Upper lobe of right lung (tissue), 1 donor: Measurements from ENCODE around the gene TGFBR1. TPM values are rescaled to one million over a fixed set of nuclear protein-coding genes. Genes with fewer than 3 reads are reported as not detected.

Experiments used
- ATAC-seq: fragments of 200-7000 bp; cut with Tn5 transposase; one replicate; pipeline ENCODE4 v1.9.1; 2020; ENCODE audit warnings: mild to moderate bottlenecking, moderate library complexity
- DNase-seq: peaks from one replicate; pipeline ENCODE4 v3.0.0-alpha.2; 2020
- H3K27ac ChIP-seq: fragments of 200-600 bp; one replicate; pipeline ENCODE4 v1.8.0; 2022
- H3K27me3 ChIP-seq: fragments of 200-600 bp; one replicate; pipeline ENCODE4 v1.8.0; 2022; ENCODE audit warnings: mild to moderate bottlenecking
- H3K36me3 ChIP-seq: fragments of 200-600 bp; one replicate; pipeline ENCODE4 v1.8.0; 2022
- H3K4me1 ChIP-seq: fragments of 200-600 bp; one replicate; pipeline ENCODE4 v1.8.0; 2022
- H3K4me3 ChIP-seq: fragments of 200-600 bp; one replicate; pipeline ENCODE4 v1.8.0; 2022; ENCODE audit warnings: mild to moderate bottlenecking
- H3K9me3 ChIP-seq: fragments of 200-600 bp; one replicate; pipeline ENCODE4 v1.8.0; 2022
- intact Hi-C: fragments of 100-400 bp; cut with DNase I; formaldehyde crosslinking; loops from one replicate; pipeline ENCODE4 v1.11.0; 2022
- total RNA-seq: library from RNA; stranded (reverse); fragmentation: NEBNext Ultra II Directional; extraction: Animal tissue kit (Norgen Biotek cat#: 25700); gene quantifications from one replicate; pipeline ENCODE4 v1.2.1, GENCODE V29; 2021
- TF ChIP-seq, protein P1 (sequence below): fragments of 200-600 bp; IDR thresholded peaks from one replicate; pipeline ENCODE4 v1.8.0; 2022; ENCODE audit warnings: antibody characterized with exemption
- donor health status: DM: no; HTN: yes; CAD: no; lungs with severe emphysema.

The TGFBR1 gene
- total RNA-seq, 1 donor from 2014 or later: 72.0 TPM

DNA sequence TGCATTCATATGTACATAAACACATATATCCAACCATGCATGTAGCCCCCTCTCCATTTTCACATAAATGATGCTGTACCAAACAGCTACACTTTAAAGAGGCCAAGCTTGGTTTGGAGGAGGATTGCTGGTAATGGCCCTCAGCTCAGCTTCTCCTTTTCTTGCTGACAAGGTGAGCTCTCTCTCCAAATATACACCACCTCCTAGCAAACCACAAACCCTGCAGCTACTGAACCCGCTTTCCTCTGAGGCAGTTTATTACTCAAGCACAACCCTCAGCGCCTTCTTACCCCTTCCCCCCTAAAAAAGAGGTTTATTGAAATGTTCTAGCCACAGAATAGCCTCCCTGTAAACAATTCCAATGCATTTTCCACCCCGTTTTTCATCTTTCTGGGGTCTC, 62.8 kb downstream of the TGFBR1 start:
- Histone ChIP-seq H3K9me3 (no peaks in the 10 kb centered on the region), H3K27ac (no peak overlapping the region), H3K4me1 (no peaks in the 10 kb centered on the region), H3K27me3 (no peaks in the 10 kb centered on the region), H3K4me3 (no peak overlapping the region), H3K36me3 (no peaks in the 10 kb centered on the region)
- no peak for DNase-seq
- intact Hi-C loops: no loop called here
- TF ChIP-seq, protein P1, sequence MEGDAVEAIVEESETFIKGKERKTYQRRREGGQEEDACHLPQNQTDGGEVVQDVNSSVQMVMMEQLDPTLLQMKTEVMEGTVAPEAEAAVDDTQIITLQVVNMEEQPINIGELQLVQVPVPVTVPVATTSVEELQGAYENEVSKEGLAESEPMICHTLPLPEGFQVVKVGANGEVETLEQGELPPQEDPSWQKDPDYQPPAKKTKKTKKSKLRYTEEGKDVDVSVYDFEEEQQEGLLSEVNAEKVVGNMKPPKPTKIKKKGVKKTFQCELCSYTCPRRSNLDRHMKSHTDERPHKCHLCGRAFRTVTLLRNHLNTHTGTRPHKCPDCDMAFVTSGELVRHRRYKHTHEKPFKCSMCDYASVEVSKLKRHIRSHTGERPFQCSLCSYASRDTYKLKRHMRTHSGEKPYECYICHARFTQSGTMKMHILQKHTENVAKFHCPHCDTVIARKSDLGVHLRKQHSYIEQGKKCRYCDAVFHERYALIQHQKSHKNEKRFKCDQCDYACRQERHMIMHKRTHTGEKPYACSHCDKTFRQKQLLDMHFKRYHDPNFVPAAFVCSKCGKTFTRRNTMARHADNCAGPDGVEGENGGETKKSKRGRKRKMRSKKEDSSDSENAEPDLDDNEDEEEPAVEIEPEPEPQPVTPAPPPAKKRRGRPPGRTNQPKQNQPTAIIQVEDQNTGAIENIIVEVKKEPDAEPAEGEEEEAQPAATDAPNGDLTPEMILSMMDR: no peak
- ATAC-seq: no peak

DNA sequence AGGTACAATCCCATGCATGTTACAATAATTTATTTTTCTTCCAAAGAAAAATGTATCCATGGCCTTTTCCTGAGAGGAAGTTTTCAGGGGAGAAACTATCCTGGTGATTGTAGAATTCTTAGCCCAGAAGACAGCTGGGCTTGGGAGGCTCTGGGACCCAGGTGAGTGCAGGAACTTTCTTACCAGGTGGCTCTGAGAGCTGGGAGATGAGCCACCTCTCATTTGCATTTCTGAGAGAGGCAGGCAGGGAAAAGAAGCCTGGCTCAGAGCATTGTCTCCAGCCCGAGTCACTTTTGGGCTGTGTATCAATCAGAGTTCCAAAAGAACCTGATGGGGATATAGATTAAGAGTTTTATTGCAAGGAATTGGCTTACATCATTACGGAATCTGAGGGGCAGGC, 64.2 kb downstream of the TGFBR1 start:
- Histone ChIP-seq H3K4me1 (no peaks in the 10 kb centered on the region), H3K9me3 (no peaks in the 10 kb centered on the region), H3K27me3 (no peaks in the 10 kb centered on the region), H3K4me3 (no peak overlapping the region), H3K36me3 (no peaks in the 10 kb centered on the region), H3K27ac (no peak overlapping the region)
- TF ChIP-seq, protein P1: no peak
- intact Hi-C loops: no loop called here
- DNase-seq (no peak), ATAC-seq (no peak)

DNA sequence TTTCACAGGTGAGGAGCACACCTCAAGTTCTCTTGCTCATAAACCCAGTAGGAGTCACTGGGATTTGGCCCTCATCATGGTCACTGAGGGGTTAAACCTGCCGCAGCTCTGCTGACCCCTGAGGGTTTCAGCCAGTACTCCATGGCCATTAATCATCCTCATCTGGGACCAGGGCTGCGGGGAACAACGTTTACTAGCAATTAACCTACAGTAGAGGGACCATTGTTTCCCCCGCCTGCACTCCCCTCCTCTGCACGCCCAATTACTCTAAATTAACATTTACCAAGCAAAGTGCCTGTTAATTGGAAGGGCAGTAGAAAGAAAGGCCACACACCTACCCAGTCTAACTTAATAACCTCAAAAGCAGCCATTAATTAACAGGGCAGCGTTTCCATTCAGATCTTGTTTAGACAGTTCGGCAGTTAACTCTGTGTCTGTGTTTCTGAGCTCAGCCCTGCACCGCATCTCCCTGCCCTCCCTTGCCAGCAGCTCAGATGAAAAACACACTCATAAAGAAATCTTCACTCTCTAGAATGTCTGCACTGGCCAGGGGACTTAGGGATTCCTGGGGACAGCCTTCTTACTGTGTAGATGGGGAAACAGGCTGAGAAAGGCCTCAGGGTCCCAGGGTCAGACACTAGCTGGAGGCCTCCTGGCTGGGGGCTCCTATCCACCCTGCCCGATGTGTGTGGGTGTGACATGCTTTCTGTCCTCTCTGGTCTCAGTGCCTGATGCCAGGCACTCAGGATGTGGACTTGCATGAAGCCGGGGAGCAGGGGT, 65.3 kb downstream of the TGFBR1 start:
- Histone ChIP-seq H3K27ac (no peak overlapping the region), H3K27me3 (no peaks in the 10 kb centered on the region), H3K4me1 (no peaks in the 10 kb centered on the region), H3K36me3 (no peaks in the 10 kb centered on the region), H3K9me3 (no peaks in the 10 kb centered on the region), H3K4me3 (no peak overlapping the region)
- TF ChIP-seq, protein P1: no peak
- intact Hi-C loops: no loop called here
- no peak for DNase-seq
- ATAC-seq: peak; percentile 8

- intact Hi-C loops: no loop called here
- TF ChIP-seq, protein P1: no peak
Measured at GRCh38 chr9:99171225-99172123, 66.6 kb downstream of the TGFBR1 start.

DNA sequence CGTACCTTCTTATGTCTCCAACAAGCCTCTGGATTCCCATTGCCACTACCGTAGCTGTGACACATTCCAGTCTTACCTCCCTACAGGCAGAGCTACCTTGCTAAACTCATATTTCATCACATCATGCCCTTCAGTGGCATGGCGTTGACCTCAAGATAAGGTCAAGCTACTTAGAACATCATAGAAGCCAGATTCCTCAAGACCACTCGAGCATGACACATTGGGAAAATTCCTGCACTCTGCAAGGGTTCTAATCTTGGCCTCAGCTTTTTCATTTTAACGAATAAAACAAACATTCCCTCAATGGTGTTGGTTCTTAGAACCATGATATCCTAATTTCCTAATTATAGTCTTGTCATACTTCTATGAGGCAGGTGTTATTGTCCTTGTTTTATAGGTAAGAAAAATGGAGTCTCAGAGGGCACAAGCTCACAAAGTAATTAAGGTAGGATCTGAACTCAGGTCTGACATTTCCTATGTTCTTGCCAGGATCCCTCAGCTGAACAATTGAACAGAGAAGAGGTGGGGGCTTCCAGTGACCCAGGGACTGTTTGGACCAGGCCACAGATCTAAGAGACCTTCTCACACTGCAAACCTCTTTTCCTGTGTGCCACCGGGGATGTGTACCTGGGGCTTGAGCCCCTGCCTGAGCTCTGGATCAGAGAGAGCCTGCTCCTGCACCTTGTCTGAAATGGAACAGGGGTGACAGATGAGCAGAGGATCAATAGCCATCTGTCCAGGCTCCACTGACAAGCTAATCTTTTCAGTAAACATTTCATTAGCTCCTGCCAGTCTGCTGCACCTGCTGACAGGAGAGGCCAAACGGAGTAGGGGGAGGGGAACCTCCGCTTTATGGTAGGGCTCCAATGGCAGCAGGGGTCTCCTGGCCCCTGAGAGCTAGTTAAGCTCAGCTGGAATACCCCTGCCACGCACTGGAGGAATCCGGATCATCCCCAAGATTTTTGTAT, 67.5 kb downstream of the TGFBR1 start:
- TF ChIP-seq, protein P1: no peak
- Histone ChIP-seq H3K36me3 (no peaks in the 10 kb centered on the region), H3K27ac (no peak overlapping the region), H3K27me3 (no peaks in the 10 kb centered on the region), H3K4me3 (no peak overlapping the region), H3K4me1 (no peaks in the 10 kb centered on the region), H3K9me3 (no peaks in the 10 kb centered on the region)
- DNase-seq (no peak), ATAC-seq (no peak)
- intact Hi-C loops: no loop called here

More at GRCh38 chr9:99171225-99172123, 66.6 kb downstream of the TGFBR1 start:
- ATAC-seq: no peak
- no peak for DNase-seq
- no peaks in the 10 kb centered on the region for H3K9me3 ChIP-seq
- no peak overlapping the region for H3K4me3 ChIP-seq
- no peak overlapping the region for H3K27ac ChIP-seq
- H3K27me3 ChIP-seq: no peaks in the 10 kb centered on the region
- no peaks in the 10 kb centered on the region for H3K4me1 ChIP-seq
- H3K36me3 ChIP-seq: no peaks in the 10 kb centered on the region
